G401.6 (cell line): ENCODE data around the gene LMNTD1.
"Not testable (repeated sequence)": the region's sequence is repeated elsewhere in the genome, so short reads cannot be mapped to it uniquely, and the experiment has no call there.

Source experiments
- FAIRE-seq: peaks from 2 replicates; lab custom pipeline; 2012; peaks lifted over from hg19 to GRCh38; lab: Jason Lieb, UNC

Gene LMNTD1

GRCh38 chr12:25553098-25553497, at the start of gene LMNTD1:
Gene LMNTD1, minus strand, starts transcription at chr12:25553283. Its CDS starts 324 bp downstream, at chr12:25552959.
- no peak for FAIRE-seq

- FAIRE-seq = no peak
These were observed 45.9 kb upstream of the LMNTD1 start for GRCh38 chr12:25598956-25599355.

- not testable (repeated sequence) for FAIRE-seq
These were observed 42.4 kb upstream of the LMNTD1 start for GRCh38 chr12:25595496-25595895.

GRCh38 chr12:25594376-25594775, 41.3 kb upstream of the LMNTD1 start:
- FAIRE-seq = no peak

GRCh38 chr12:25592725-25593495, 39.8 kb upstream of the LMNTD1 start:
- no peak for FAIRE-seq

- no peak for FAIRE-seq
These were observed 38.1 kb upstream of the LMNTD1 start for GRCh38 chr12:25591144-25591543.

- FAIRE-seq = no peak
These were observed 37.1 kb upstream of the LMNTD1 start for GRCh38 chr12:25590011-25590721.

GRCh38 chr12:25587346-25587745, 34.3 kb upstream of the LMNTD1 start:
- FAIRE-seq = no peak

GRCh38 chr12:25585662-25586061, 32.6 kb upstream of the LMNTD1 start:
- FAIRE-seq = no peak

- no peak for FAIRE-seq
These were observed 32.0 kb upstream of the LMNTD1 start for GRCh38 chr12:25585021-25585523.

- FAIRE-seq = no peak
These were observed 31.5 kb upstream of the LMNTD1 start for GRCh38 chr12:25584596-25584995.

GRCh38 chr12:25583545-25583944, 30.5 kb upstream of the LMNTD1 start:
- no peak for FAIRE-seq

GRCh38 chr12:25581067-25581466, 28.0 kb upstream of the LMNTD1 start:
- FAIRE-seq = no peak

GRCh38 chr12:25578411-25579143, 25.5 kb upstream of the LMNTD1 start:
- FAIRE-seq = no peak

- FAIRE-seq = no peak
These were observed 21.7 kb upstream of the LMNTD1 start for GRCh38 chr12:25574761-25575160.

- no peak for FAIRE-seq
These were observed 20.3 kb upstream of the LMNTD1 start for GRCh38 chr12:25573346-25573745.

GRCh38 chr12:25570418-25570817, 17.3 kb upstream of the LMNTD1 start:
- no peak for FAIRE-seq

- FAIRE-seq = no peak
These were observed 13.3 kb upstream of the LMNTD1 start for GRCh38 chr12:25566202-25566949.

GRCh38 chr12:25558586-25558985, 5.5 kb upstream of the LMNTD1 start:
- no peak for FAIRE-seq

GRCh38 chr12:25557830-25558436, 4.8 kb upstream of the LMNTD1 start:
- FAIRE-seq = peak; percentile 87

GRCh38 chr12:25556153-25556552, 3.1 kb upstream of the LMNTD1 start:
- FAIRE-seq = no peak

- no peak for FAIRE-seq
These were observed 402 bp downstream of the LMNTD1 start for GRCh38 chr12:25552681-25553080.
